GM12875 (cell line): ENCODE measurements around the gene RBKS.

Experiments
- H3K4me3 ChIP-seq: one replicate; pipeline ENCODE4 v1.5.1; 2011; ENCODE audit warnings: low read depth, low read length, control low read depth
- CTCF ChIP-seq: IDR thresholded peaks from 2 replicates; pipeline ENCODE4 v1.5.1; 2011; ENCODE audit warnings: low read depth, mild to moderate bottlenecking, control low read depth, inconsistent platforms, low read length, moderate library complexity, borderline replicate concordance; ENCODE audit not compliant: insufficient read depth

RBKS gene

GRCh38 chr2:27857417-27858172, 32.6 kb downstream of the RBKS start:
- TF ChIP-seq CTCF = no peak
- H3K4me3 ChIP-seq = no peak overlapping the region

DNA sequence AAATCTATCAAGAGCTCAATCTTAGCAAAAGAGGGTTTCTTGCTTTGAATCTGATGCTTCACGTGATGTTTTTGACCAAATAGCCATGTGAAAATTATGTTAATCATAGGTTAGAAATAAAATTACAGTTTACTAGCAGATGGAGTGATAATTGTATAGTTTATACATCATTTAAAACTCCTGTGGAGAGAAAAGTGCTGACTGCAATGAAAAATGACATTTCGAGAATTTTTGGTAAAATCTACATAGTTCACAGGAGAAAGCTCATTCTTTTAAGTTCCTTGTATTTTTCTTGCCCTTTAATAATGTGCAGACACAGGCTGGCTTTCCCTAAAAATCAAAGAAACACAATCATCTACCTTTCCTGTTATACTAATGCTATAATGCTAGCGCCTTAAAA, 33.2 kb downstream of the RBKS start:
- H3K4me3 ChIP-seq = no peak overlapping the region

GRCh38 chr2:27856386-27856785, 33.8 kb downstream of the RBKS start:
- no peak for TF ChIP-seq CTCF
- no peak overlapping the region for H3K4me3 ChIP-seq

More for the DNA sequence above, 33.2 kb downstream of the RBKS start:
- no peak for TF ChIP-seq CTCF

- H3K4me3 ChIP-seq = no peak overlapping the region
- TF ChIP-seq CTCF = no peak
Measured at GRCh38 chr2:27855476-27855875, 34.7 kb downstream of the RBKS start.

DNA sequence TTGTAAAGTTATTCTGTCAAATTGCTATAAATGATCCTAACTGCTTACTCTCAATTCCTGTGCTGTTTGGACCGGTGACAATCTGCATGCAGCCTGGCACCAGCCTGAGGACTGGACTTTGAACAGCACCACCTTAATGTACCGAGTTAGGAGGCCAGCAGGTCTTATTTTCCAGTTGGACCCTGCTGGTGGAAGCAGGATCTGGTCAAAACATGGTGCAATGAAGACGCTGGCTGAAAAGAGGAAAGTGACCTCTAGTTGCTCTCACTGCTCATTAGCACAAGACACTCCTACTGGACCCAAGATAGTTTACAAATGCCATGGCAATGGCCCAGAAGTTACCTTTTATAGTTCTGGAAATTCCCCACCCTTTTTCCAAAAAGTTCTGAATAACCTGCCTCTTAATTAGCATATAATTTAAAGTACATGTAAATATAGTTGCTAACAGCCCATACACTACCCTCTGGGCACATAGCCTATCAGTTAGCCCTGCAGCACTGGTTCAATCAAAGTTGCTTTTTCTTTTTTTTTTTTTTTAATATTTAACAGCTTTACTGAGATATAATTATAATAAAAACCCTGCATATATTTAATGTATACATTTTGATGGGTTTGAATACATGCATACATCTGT, 35.8 kb downstream of the RBKS start:
- no peak overlapping the region for H3K4me3 ChIP-seq
- TF ChIP-seq CTCF = no peak

- TF ChIP-seq CTCF = no peak
- no peak overlapping the region for H3K4me3 ChIP-seq
Measured at GRCh38 chr2:27852691-27853090, 37.5 kb downstream of the RBKS start.
